GM23248 (cell line): ENCODE measurements around the gene PIBF1. TPM values are rescaled to one million over a fixed set of nuclear protein-coding genes. Genes with fewer than 3 reads are reported as not detected.
A peak's percentile ranks its signal among the peaks of the same experiment; 100 is the strongest.

Source experiments
- DNase-seq: peaks from one replicate; pipeline ENCODE4 v3.0.0-alpha.2; 2015
- H2AFZ ChIP-seq: fragments of 200-600 bp; sonication (generic); 2 replicates; pipeline ENCODE4 v1.6.1; 2016; ENCODE audit warnings: antibody characterized with exemption
- H3F3A ChIP-seq: fragments of 200-600 bp; sonication (generic); 2 replicates; pipeline ENCODE4 v1.6.1; 2016; ENCODE audit warnings: mild to moderate bottlenecking, antibody characterized with exemption, mixed run types; ENCODE audit not compliant: insufficient read depth
- H3K27ac ChIP-seq: fragments of 200-600 bp; sonication (generic); 2 replicates; pipeline ENCODE4 v1.5.1; 2016; ENCODE audit warnings: mild to moderate bottlenecking
- H3K27me3 ChIP-seq: fragments of 200-600 bp; sonication (generic); replicated peaks from 2 replicates; pipeline ENCODE4 v1.6.1; 2016; ENCODE audit warnings: mild to moderate bottlenecking; ENCODE audit not compliant: insufficient read depth
- H3K36me3 ChIP-seq: fragments of 200-600 bp; sonication (generic); 2 replicates; pipeline ENCODE4 v1.6.1; 2016; ENCODE audit warnings: low read depth, mild to moderate bottlenecking
- H3K4me1 ChIP-seq: fragments of 200-600 bp; sonication (generic); 2 replicates; pipeline ENCODE4 v1.6.1; 2016; ENCODE audit warnings: mild to moderate bottlenecking; ENCODE audit not compliant: insufficient read depth
- H3K4me2 ChIP-seq: fragments of 200-600 bp; sonication (generic); one replicate; pipeline ENCODE4 v1.6.1; 2016; ENCODE audit warnings: mild to moderate bottlenecking; ENCODE audit not compliant: unreplicated experiment
- H3K4me3 ChIP-seq: fragments of 200-600 bp; sonication (generic); 2 replicates; pipeline ENCODE4 v1.5.1; 2016; ENCODE audit warnings: mild to moderate bottlenecking
- H3K79me2 ChIP-seq: fragments of 200-600 bp; sonication (generic); 2 replicates; pipeline ENCODE4 v1.6.1; 2016; ENCODE audit warnings: mild to moderate bottlenecking; ENCODE audit not compliant: insufficient read depth
- H3K9ac ChIP-seq: fragments of 200-600 bp; sonication (generic); 2 replicates; pipeline ENCODE4 v1.6.1; 2016; ENCODE audit warnings: mild to moderate bottlenecking
- H3K9me2 ChIP-seq: fragments of 200-600 bp; sonication (generic); 2 replicates; pipeline ENCODE4 v1.6.1; 2016; ENCODE audit warnings: mixed run types, mild to moderate bottlenecking, moderate library complexity; ENCODE audit not compliant: insufficient read depth
- H3K9me3 ChIP-seq: fragments of 200-600 bp; sonication (generic); one replicate; pipeline ENCODE4 v1.6.1; 2017; ENCODE audit warnings: low read depth
- H4K20me1 ChIP-seq: fragments of 200-600 bp; sonication (generic); 2 replicates; pipeline ENCODE4 v1.6.0; 2016; ENCODE audit not compliant: insufficient read depth
- EZH2 ChIP-seq: fragments of 200-600 bp; sonication (generic); IDR thresholded peaks from 2 replicates; pipeline ENCODE4 v1.6.1; 2018; ENCODE audit warnings: antibody characterized with exemption, mild to moderate bottlenecking; ENCODE audit not compliant: insufficient read depth, poor library complexity, severe bottlenecking
- EZH2phosphoT487 ChIP-seq: fragments of 200-600 bp; sonication (generic); IDR thresholded peaks from 2 replicates; pipeline ENCODE4 v1.6.1; 2018; ENCODE audit warnings: antibody characterized with exemption, moderate library complexity, mild to moderate bottlenecking, low read depth; ENCODE audit not compliant: insufficient read depth
- WGBS, 2 experiments: methylation state at CpG; one replicate each; pipeline ENCODE4 v1.1.6; 2015 to 2017; ENCODE audit warnings: low lambda C conversion rate in 2 of 2, low coverage in 1 of 2; ENCODE audit errors: missing lambda C conversion rate in 2 of 2; 5-methylcytosine and 5-hydroxymethylcytosine counted together
- in situ Hi-C: fragments of 300-500 bp; cut with MboI; formaldehyde crosslinking; loops from 2 replicates; pipeline ENCODE4 v1.15.0; 2020
- polyA plus RNA-seq: library from polyadenylated mRNA; unstranded; fragments of >200 nt; fragmentation: Nextera tagmentation; extraction: Ambion mirVana; gene quantifications from 2 replicates; pipeline ENCODE4 v1.2.1, GENCODE V29; 2016
- total RNA-seq: library from RNA; depleted of rRNA; stranded (reverse); fragments of >200 nt; shearing (Covaris generic); gene quantifications from 2 replicates; pipeline ENCODE4 v1.2.3, GENCODE V29; 2014

PIBF1 gene
- total and polyA plus RNA-seq, 2 experiments from 2014 or later: 15.2 to 17.0 TPM

- no peak overlapping the region for H3K4me2 ChIP-seq
- H3K9ac ChIP-seq: no peak overlapping the region
- H3K9me3 ChIP-seq: no peaks in the 10 kb centered on the region
- in situ Hi-C loops: no loop called here
- no peaks in the 10 kb centered on the region for H3F3A ChIP-seq
- H3K4me3 ChIP-seq: no peak overlapping the region
- no peaks in the 10 kb centered on the region for H4K20me1 ChIP-seq
- H3K9me2 ChIP-seq: no peaks in the 10 kb centered on the region
- no peaks in the 10 kb centered on the region for H3K36me3 ChIP-seq
- DNase-seq: peak; percentile 37
- no peak for TF ChIP-seq EZH2phosphoT487
- no peak for TF ChIP-seq EZH2
- no peaks in the 10 kb centered on the region for H3K79me2 ChIP-seq
- 86% methylated on average over 4 of the region's 4 CpGs for WGBS, 2 experiments
- H2AFZ ChIP-seq: no peak overlapping the region
- no peak overlapping the region for H3K27ac ChIP-seq
- H3K4me1 ChIP-seq: no peaks in the 10 kb centered on the region
- H3K27me3 ChIP-seq: no peaks in the 10 kb centered on the region
Observed at GRCh38 chr13:73000027-73000674, 218.2 kb downstream of the PIBF1 start.

- Histone ChIP-seq H3K27ac (no peak overlapping the region), H3K4me3 (no peak overlapping the region), H3K9me3 (no peaks in the 10 kb centered on the region), H3K79me2 (no peaks in the 10 kb centered on the region), H3K36me3 (no peaks in the 10 kb centered on the region; the same call in 1 of the 2 replicates), H3F3A (no peaks in the 10 kb centered on the region), H3K4me1 (no peaks in the 10 kb centered on the region), H4K20me1 (no peaks in the 10 kb centered on the region), H3K4me2 (no peak overlapping the region), H3K9ac (no peak overlapping the region), H3K27me3 (no peaks in the 10 kb centered on the region), H2AFZ (no peak overlapping the region), H3K9me2 (no peaks in the 10 kb centered on the region)
- DNase-seq: no peak
- in situ Hi-C loops: no loop called here
- TF ChIP-seq EZH2phosphoT487 (no peak), EZH2 (no peak)
Observed at GRCh38 chr13:73001971-73002370, 220.0 kb downstream of the PIBF1 start.

GRCh38 chr13:73011751-73012150 lies 229.8 kb downstream of the PIBF1 start:
- Histone ChIP-seq H2AFZ (no peak overlapping the region), H3K4me2 (no peak overlapping the region), H3K79me2 (no peaks in the 10 kb centered on the region), H3K9me2 (no peaks in the 10 kb centered on the region), H3K9ac (no peak overlapping the region), H3K4me1 (no peaks in the 10 kb centered on the region), H3K27me3 (no peaks in the 10 kb centered on the region), H3K27ac (no peak overlapping the region), H3K9me3 (no peaks in the 10 kb centered on the region), H3F3A (no peaks in the 10 kb centered on the region), H4K20me1 (no peaks in the 10 kb centered on the region), H3K36me3 (no peaks in the 10 kb centered on the region), H3K4me3 (no peak overlapping the region)
- DNase-seq: no peak
- TF ChIP-seq EZH2 (no peak), EZH2phosphoT487 (no peak)
- in situ Hi-C loops: no loop called here
- WGBS, 2 experiments: 91 to 100% methylated on average over 5 of the region's 5 CpGs

GRCh38 chr13:73015805-73016204 lies 233.9 kb downstream of the PIBF1 start:
- no peaks in the 10 kb centered on the region for H3K36me3 ChIP-seq
- no peak overlapping the region for H3K27ac ChIP-seq
- no peaks in the 10 kb centered on the region for H4K20me1 ChIP-seq
- TF ChIP-seq EZH2 (no peak), EZH2phosphoT487 (no peak)
- H3K4me1 ChIP-seq: 0 out of 2 replicates have a peak, but pooled peaks cover 6% of the 10 kb centered on the region
- no peak overlapping the region for H3K9ac ChIP-seq
- no peaks in the 10 kb centered on the region for H3K27me3 ChIP-seq
- no peak for DNase-seq
- no peak overlapping the region for H3K4me3 ChIP-seq
- H3F3A ChIP-seq: no peaks in the 10 kb centered on the region
- WGBS, 2 experiments: 93 to 100% methylated on average over 1 of the region's 1 CpG
- H3K9me2 ChIP-seq: no peaks in the 10 kb centered on the region
- H3K4me2 ChIP-seq: no peak overlapping the region
- H3K79me2 ChIP-seq: no peaks in the 10 kb centered on the region
- no peak overlapping the region for H2AFZ ChIP-seq
- in situ Hi-C loops: no loop called here
- H3K9me3 ChIP-seq: no peaks in the 10 kb centered on the region

- Histone ChIP-seq H4K20me1 (no peaks in the 10 kb centered on the region), H3K79me2 (no peaks in the 10 kb centered on the region), H3F3A (no peaks in the 10 kb centered on the region), H3K27ac (no peak overlapping the region), H2AFZ (no peak overlapping the region), H3K4me2 (no peak overlapping the region), H3K4me1 (0 out of 2 replicates have a peak, but pooled peaks cover 6% of the 10 kb centered on the region), H3K9me2 (no peaks in the 10 kb centered on the region), H3K4me3 (no peak overlapping the region), H3K9ac (no peak overlapping the region), H3K36me3 (no peaks in the 10 kb centered on the region), H3K9me3 (no peaks in the 10 kb centered on the region), H3K27me3 (no peaks in the 10 kb centered on the region)
- no peak for TF ChIP-seq EZH2
- TF ChIP-seq EZH2phosphoT487: no peak
- DNase-seq: no peak
- 64 to 67% methylated on average over 1 of the region's 1 CpG for WGBS, 2 experiments
- in situ Hi-C loops: no loop called here
Observed at GRCh38 chr13:73018336-73018735, 236.4 kb downstream of the PIBF1 start.
